Neural cell (in vitro differentiated cells): Measurements from ENCODE around the gene NDUFS5.

Experiments used
- CTCF ChIP-seq: fragments of 450-650 bp; IDR thresholded peaks from 2 replicates; pipeline ENCODE4 v1.5.1; 2014; ENCODE audit warnings: antibody characterized with exemption, mild to moderate bottlenecking, moderate library complexity; ENCODE audit not compliant: poor library complexity, severe bottlenecking
- EP300 ChIP-seq: fragments of 450-650 bp; conservative IDR thresholded peaks from 2 replicates; pipeline ENCODE4 v1.6.1; 2014; ENCODE audit warnings: antibody characterized with exemption, mild to moderate bottlenecking, moderate library complexity; ENCODE audit not compliant: poor library complexity, severe bottlenecking
- EZH2 ChIP-seq: fragments of 200-600, 300-800 bp; shearing (Covaris generic), sonication (generic); IDR thresholded peaks from 2 replicates; pipeline ENCODE4 v1.6.1; 2014; ENCODE audit warnings: antibody characterized with exemption, low read length, borderline replicate concordance, mild to moderate bottlenecking; ENCODE audit not compliant: insufficient read depth, poor library complexity, severe bottlenecking
- MXI1 ChIP-seq: fragments of 450-650 bp; conservative IDR thresholded peaks from 2 replicates; pipeline ENCODE4 v1.6.1; 2014; ENCODE audit warnings: antibody characterized with exemption, mild to moderate bottlenecking; ENCODE audit not compliant: poor library complexity, severe bottlenecking
- POLR2AphosphoS5 ChIP-seq: IDR thresholded peaks from 2 replicates; pipeline ENCODE4 v1.6.1; 2012
- RAD21 ChIP-seq: fragments of 450-650 bp; conservative IDR thresholded peaks from 2 replicates; pipeline ENCODE4 v1.6.1; 2014; ENCODE audit warnings: antibody characterized with exemption, mild to moderate bottlenecking, moderate library complexity
- REST ChIP-seq: IDR thresholded peaks from 2 replicates; pipeline ENCODE4 v1.6.1; 2012; ENCODE audit warnings: borderline replicate concordance
- SMC3 ChIP-seq: fragments of 450-650 bp; conservative IDR thresholded peaks from 2 replicates; pipeline ENCODE4 v1.6.1; 2014; ENCODE audit warnings: antibody characterized with exemption, mild to moderate bottlenecking, moderate library complexity; ENCODE audit not compliant: poor library complexity
- TAF1 ChIP-seq: IDR thresholded peaks from 2 replicates; pipeline ENCODE4 v1.6.1; 2012; ENCODE audit warnings: low read depth

- TF ChIP-seq EP300: no peak
- no peak for TF ChIP-seq EZH2
- no peak for TF ChIP-seq CTCF
- TF ChIP-seq REST: no peak
- TF ChIP-seq POLR2AphosphoS5: no peak
- no peak for TF ChIP-seq MXI1
- no peak for TF ChIP-seq TAF1
- TF ChIP-seq RAD21: no peak
- TF ChIP-seq SMC3: no peak
These were observed 56.8 kb downstream of the NDUFS5 start for GRCh38 chr1:39082811-39083576.
